Iris pigment epithelial cell (primary cell): ENCODE measurements around the gene GJC2.
"Not testable (repeated sequence)": the region's sequence is repeated elsewhere in the genome, so short reads cannot be mapped to it uniquely, and the experiment has no call there.

ENCODE experiments used
- DNase-seq: peaks from one replicate; pipeline ENCODE4 v3.0.0-alpha.2; 2011; ENCODE audit warnings: low read depth

The GJC2 gene

GRCh38 chr1:228173528-228174481 lies 24.1 kb downstream of the GJC2 start:
- not testable (repeated sequence) for DNase-seq

GRCh38 chr1:228174482-228175315 lies 25.0 kb downstream of the GJC2 start:
- no peak for DNase-seq

GRCh38 chr1:228175316-228176023 lies 25.7 kb downstream of the GJC2 start:
- no peak for DNase-seq

- no peak for DNase-seq
Observed at GRCh38 chr1:228176024-228176395, 26.3 kb downstream of the GJC2 start.

DNA sequence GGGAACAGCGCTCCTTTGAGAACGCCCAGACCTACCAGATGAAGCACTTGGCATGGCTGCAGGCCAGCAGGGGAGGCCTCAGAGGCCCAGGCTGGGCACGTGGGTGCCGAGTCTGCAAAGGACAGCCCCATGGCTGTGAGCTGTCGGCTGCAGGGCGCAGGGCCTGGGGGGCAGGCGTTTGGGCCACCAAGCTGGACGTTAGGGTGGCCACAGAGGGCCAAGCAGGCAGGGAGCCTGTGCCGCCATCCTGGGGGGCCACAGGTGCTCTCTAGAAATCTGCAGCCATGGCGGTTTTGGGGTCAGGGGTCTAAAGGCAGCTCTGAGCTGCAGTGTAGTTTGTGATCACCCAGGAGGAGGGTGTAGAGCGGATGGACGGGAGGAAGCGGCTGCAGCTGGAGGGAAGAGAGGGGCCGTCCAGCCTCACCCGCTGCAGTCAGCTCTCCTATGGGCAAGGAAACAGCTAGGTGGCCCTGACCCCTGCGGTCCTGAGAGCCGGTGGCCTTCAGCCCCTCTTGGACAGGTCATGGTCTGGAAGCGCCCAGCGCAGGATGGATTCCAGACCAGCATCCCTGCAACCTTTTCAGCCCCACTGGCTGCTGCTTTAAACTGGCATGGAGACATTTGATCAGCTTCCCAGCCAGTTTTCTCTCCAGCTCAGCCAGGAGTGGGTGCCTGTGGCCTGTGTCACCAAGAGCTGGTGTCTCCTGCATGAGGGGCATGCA lies 26.9 kb downstream of the GJC2 start:
- no peak for DNase-seq

- DNase-seq, result no peak
Observed at GRCh38 chr1:228177183-228177475, 27.4 kb downstream of the GJC2 start.

GRCh38 chr1:228177721-228178710 lies 28.3 kb downstream of the GJC2 start:
- DNase-seq, result no peak

GRCh38 chr1:228178737-228179684 lies 29.3 kb downstream of the GJC2 start:
- no peak for DNase-seq

GRCh38 chr1:228180271-228180958 lies 30.7 kb downstream of the GJC2 start:
- DNase-seq, result no peak

GRCh38 chr1:228180959-228181644 lies 31.4 kb downstream of the GJC2 start:
- DNase-seq, result no peak

GRCh38 chr1:228181645-228182034 lies 31.9 kb downstream of the GJC2 start:
- no peak for DNase-seq

- no peak for DNase-seq
Observed at GRCh38 chr1:228182296-228183030, 32.7 kb downstream of the GJC2 start.

DNA sequence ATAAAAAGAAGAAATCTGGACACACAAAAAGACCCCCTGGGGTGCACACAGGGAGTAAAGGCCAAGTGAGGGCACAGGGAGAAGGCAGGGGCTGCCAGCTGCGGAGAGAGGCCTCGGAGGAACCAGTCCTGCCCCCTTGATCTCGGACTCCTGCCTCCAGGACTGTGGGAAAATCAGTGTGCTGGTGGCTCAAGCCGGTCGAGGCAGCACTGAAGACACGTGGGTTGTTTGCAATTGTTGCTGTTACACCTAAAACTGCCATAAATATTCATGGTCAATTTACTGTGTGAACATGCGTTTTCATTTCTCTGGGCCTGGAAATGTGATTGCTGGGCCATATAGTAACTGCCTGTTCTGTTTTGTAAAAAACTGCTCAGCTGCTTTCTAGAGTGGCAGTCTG lies 34.4 kb downstream of the GJC2 start:
- no peak for DNase-seq

DNA sequence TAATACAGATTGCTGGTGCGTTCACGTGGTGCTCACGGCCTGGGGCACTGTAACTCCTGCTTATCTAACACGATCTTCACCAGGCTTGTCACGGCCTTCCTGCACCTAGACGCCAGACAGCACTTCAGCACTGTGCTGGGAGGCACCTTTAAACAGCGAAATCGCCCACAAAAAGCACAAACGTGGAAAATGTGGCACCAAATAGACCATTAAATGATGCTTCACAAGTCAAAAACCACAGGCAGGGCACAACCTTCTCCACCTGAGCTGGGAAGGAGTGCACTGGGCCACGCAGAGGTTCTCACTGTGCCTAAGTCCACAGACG lies 35.9 kb downstream of the GJC2 start:
- no peak for DNase-seq

GRCh38 chr1:228188249-228188648 lies 38.5 kb downstream of the GJC2 start:
- DNase-seq, result not testable (repeated sequence)

DNA sequence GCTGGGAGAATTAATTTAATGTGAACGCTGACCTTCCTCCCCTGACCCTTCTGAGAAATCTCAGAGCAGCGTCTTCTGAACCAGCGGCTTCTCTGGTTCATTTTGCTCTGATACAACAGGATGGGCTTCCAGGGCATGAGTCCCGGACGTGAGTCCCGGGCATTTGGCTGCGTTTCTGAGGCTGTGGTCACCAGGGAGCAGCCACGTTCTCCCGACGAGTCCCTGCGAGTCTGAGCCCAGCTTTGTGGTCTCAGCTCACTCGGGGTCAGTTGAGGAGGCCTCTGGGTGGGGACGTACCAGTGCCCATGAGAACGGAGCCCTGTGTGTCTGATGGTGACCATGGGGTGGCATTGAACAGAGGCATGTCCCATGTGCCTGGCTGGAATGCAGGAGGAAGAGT lies 40.5 kb downstream of the GJC2 start:
- DNase-seq, result no peak

GRCh38 chr1:228190778-228191177 lies 41.0 kb downstream of the GJC2 start:
- DNase-seq, result no peak

- no peak for DNase-seq
Observed at GRCh38 chr1:228194436-228194835, 44.7 kb downstream of the GJC2 start.
